Liver (tissue), 9 donors: Measurements from ENCODE around the gene ASTN1. TPM values are rescaled to one million over a fixed set of nuclear protein-coding genes. Genes with fewer than 3 reads are reported as not detected.

Experiments used
- DNase-seq: peaks from one replicate; pipeline ENCODE4 v3.0.0-alpha.2; 2017; ENCODE audit warnings: low spot score
- H3K27ac ChIP-seq, 2 donors: one replicate each; pipeline ENCODE4 v1.7.0; 2013; ENCODE audit warnings: inconsistent platforms in 2 of 2, low read length in 2 of 2, control low read depth in 1 of 2, low read depth in 1 of 2, mild to moderate bottlenecking in 1 of 2
- H3K27me3 ChIP-seq, 4 donors: one replicate each; pipeline versions ENCODE4 v1.6.1 to v1.7.0; 2013; ENCODE audit warnings: low read length in 3 of 4, inconsistent platforms in 1 of 4, mild to moderate bottlenecking in 1 of 4, moderate library complexity in 1 of 4; ENCODE audit not compliant: control insufficient read depth in 4 of 4, insufficient read depth in 4 of 4
- H3K36me3 ChIP-seq, 4 donors: one replicate each; pipeline versions ENCODE4 v1.6.1 to v1.7.0; 2013; ENCODE audit warnings: low read length in 3 of 4, mild to moderate bottlenecking in 3 of 4, low read depth in 1 of 4, moderate library complexity in 1 of 4; ENCODE audit not compliant: control insufficient read depth in 4 of 4, insufficient read depth in 3 of 4
- H3K4me1 ChIP-seq, 4 donors: one replicate each; pipeline versions ENCODE4 v1.6.1 to v1.7.0; 2013; ENCODE audit warnings: low read length in 3 of 4, mild to moderate bottlenecking in 3 of 4, moderate library complexity in 1 of 4; ENCODE audit not compliant: control insufficient read depth in 4 of 4, insufficient read depth in 4 of 4
- H3K4me3 ChIP-seq, 3 donors: one replicate each; pipeline versions ENCODE4 v1.6.1 to v1.7.0; 2013; ENCODE audit warnings: low read length in 3 of 3, control low read depth in 1 of 3, low read depth in 1 of 3, mild to moderate bottlenecking in 1 of 3
- H3K9ac ChIP-seq, 2 donors: one replicate each; pipeline ENCODE4 v1.7.0; 2013; ENCODE audit warnings: low read length in 2 of 2, mild to moderate bottlenecking in 2 of 2, moderate library complexity in 2 of 2, control low read depth in 1 of 2, low read depth in 1 of 2
- H3K9me3 ChIP-seq, 4 donors: one replicate each; pipeline versions ENCODE4 v1.6.1 to v1.7.0; 2013; ENCODE audit warnings: low read length in 3 of 4; ENCODE audit not compliant: control insufficient read depth in 4 of 4
- CTCF ChIP-seq: fragments of 150-350 bp; IDR thresholded peaks from 2 replicates; pipeline ENCODE4 v1.5.1; 2017; ENCODE audit warnings: improper control_type of control experiment, low read depth, low read length; ENCODE audit not compliant: missing input control
- EGR1 ChIP-seq, 2 donors: IDR thresholded peaks; 2 replicates each; pipeline ENCODE4 v1.6.1; 2016 to 2018; ENCODE audit warnings: antibody characterized with exemption in 2 of 2, low read depth in 2 of 2
- FOXA1 ChIP-seq: IDR thresholded peaks from 2 replicates; pipeline ENCODE4 v1.6.1; 2016; ENCODE audit warnings: antibody characterized with exemption
- FOXA2 ChIP-seq: IDR thresholded peaks from 2 replicates; pipeline ENCODE4 v1.6.1; 2016; ENCODE audit warnings: antibody characterized with exemption
- GABPA ChIP-seq, 2 donors: IDR thresholded peaks in 1 of 2; conservative IDR thresholded peaks in 1 of 2; 2 replicates each; pipeline ENCODE4 v1.6.1; 2016; ENCODE audit warnings: antibody characterized with exemption in 2 of 2, mild to moderate bottlenecking in 1 of 2, moderate library complexity in 1 of 2
- HNF4A ChIP-seq, 2 donors: conservative IDR thresholded peaks; 2 replicates each; pipeline ENCODE4 v1.6.1; 2016; ENCODE audit warnings: antibody characterized with exemption in 2 of 2, mild to moderate bottlenecking in 2 of 2
- HNF4G ChIP-seq: IDR thresholded peaks from 2 replicates; pipeline ENCODE4 v1.6.1; 2016; ENCODE audit warnings: antibody characterized with exemption
- JUND ChIP-seq, 2 donors: IDR thresholded peaks; 2 replicates each; pipeline ENCODE4 v1.6.1; 2016; ENCODE audit warnings: antibody characterized with exemption in 2 of 2
- NR2F2 ChIP-seq: IDR thresholded peaks from 2 replicates; pipeline ENCODE4 v1.6.1; 2016; ENCODE audit warnings: antibody characterized with exemption
- RAD21 ChIP-seq, 2 donors: IDR thresholded peaks; 2 replicates each; pipeline ENCODE4 v1.6.1; 2016; ENCODE audit warnings: antibody characterized with exemption in 2 of 2, mild to moderate bottlenecking in 2 of 2
- REST ChIP-seq: IDR thresholded peaks from 2 replicates; pipeline ENCODE4 v1.6.1; 2016; ENCODE audit warnings: antibody characterized with exemption, mild to moderate bottlenecking
- RXRA ChIP-seq, 2 donors: IDR thresholded peaks; 2 replicates each; pipeline ENCODE4 v1.6.1; 2017 to 2018; ENCODE audit warnings: antibody characterized with exemption in 2 of 2, mild to moderate bottlenecking in 1 of 2
- SP1 ChIP-seq: IDR thresholded peaks from 2 replicates; pipeline ENCODE4 v1.6.1; 2018; ENCODE audit warnings: antibody characterized with exemption, mild to moderate bottlenecking
- TAF1 ChIP-seq: conservative IDR thresholded peaks from 2 replicates; pipeline ENCODE4 v1.6.1; 2016; ENCODE audit warnings: antibody characterized with exemption, mild to moderate bottlenecking
- YY1 ChIP-seq: IDR thresholded peaks from 2 replicates; pipeline ENCODE4 v1.6.1; 2016; ENCODE audit warnings: antibody characterized with exemption, mild to moderate bottlenecking
- ZBTB33 ChIP-seq: IDR thresholded peaks from 2 replicates; pipeline ENCODE4 v1.6.1; 2016; ENCODE audit warnings: antibody characterized with exemption
- WGBS: extraction: QIAGEN DNeasy Blood & Tissue Kit; methylation state at CpG from one replicate; pipeline ENCODE4 v1.1.7; 2013; 5-methylcytosine and 5-hydroxymethylcytosine counted together
- polyA plus RNA-seq, 2 donors: library from polyadenylated mRNA; stranded (reverse) in 1 of 2; unstranded in 1 of 2; fragments of 200-250 nt in 1 of 2; fragments of >200 nt in 1 of 2; fragmentation: Nextera tagmentation in 1 of 2; extraction: Ambion mirVana in 1 of 2; gene quantifications; one replicate each; pipeline versions ENCODE4 v1.2.1 to v1.2.3, GENCODE V29; 2013 to 2015
- total RNA-seq, 2 donors: library from RNA; depleted of rRNA; stranded (reverse); fragments of >200 nt; gene quantifications; one replicate each; pipeline ENCODE4 v1.2.3, GENCODE V29; 2014
- TF ChIP-seq, protein P1 (sequence below): IDR thresholded peaks from 2 replicates; pipeline ENCODE4 v1.6.1; 2016; ENCODE audit warnings: antibody characterized with exemption
- donor health status: healthy.
- donor health status: healthy.
- donor health status: healthy.
- donor health status: healthy.
- donor health status: healthy.

The ASTN1 gene
- total and polyA plus RNA-seq, 4 donors: 0.10 to 0.28 (median 0.18) TPM

GRCh38 chr1:176815621-176816020, 348.9 kb downstream of the ASTN1 start:
- 84% methylated on average over 6 of the region's 6 CpGs for WGBS
- no peak overlapping the region for H3K27ac ChIP-seq
- no peaks in the 10 kb centered on the region for H3K27me3 ChIP-seq
- H3K4me3 ChIP-seq: no peak overlapping the region
- no peak for DNase-seq
- no peak overlapping the region for H3K9ac ChIP-seq
- H3K9me3 ChIP-seq: no peaks in the 10 kb centered on the region
- H3K36me3 ChIP-seq: no peaks in the 10 kb centered on the region
- no peaks in the 10 kb centered on the region for H3K4me1 ChIP-seq
- TF ChIP-seq CTCF (no peak), FOXA2 (no peak), FOXA1 (no peak), REST (no peak), JUND (IDR thresholded peaks at IDR 0.05) (no peak), RXRA (IDR thresholded peaks at IDR 0.05) (no peak), YY1 (no peak), HNF4G (no peak), EGR1 (IDR thresholded peaks at IDR 0.05; ENCODE audit: low read depth in 2 of 2) (no peak), GABPA (IDR thresholded peaks at IDR 0.05 in 1 of 2, conservative IDR thresholded peaks at IDR 0.05 in 1 of 2) (no peak), HNF4A (conservative IDR thresholded peaks at IDR 0.05) (no peak)

DNA sequence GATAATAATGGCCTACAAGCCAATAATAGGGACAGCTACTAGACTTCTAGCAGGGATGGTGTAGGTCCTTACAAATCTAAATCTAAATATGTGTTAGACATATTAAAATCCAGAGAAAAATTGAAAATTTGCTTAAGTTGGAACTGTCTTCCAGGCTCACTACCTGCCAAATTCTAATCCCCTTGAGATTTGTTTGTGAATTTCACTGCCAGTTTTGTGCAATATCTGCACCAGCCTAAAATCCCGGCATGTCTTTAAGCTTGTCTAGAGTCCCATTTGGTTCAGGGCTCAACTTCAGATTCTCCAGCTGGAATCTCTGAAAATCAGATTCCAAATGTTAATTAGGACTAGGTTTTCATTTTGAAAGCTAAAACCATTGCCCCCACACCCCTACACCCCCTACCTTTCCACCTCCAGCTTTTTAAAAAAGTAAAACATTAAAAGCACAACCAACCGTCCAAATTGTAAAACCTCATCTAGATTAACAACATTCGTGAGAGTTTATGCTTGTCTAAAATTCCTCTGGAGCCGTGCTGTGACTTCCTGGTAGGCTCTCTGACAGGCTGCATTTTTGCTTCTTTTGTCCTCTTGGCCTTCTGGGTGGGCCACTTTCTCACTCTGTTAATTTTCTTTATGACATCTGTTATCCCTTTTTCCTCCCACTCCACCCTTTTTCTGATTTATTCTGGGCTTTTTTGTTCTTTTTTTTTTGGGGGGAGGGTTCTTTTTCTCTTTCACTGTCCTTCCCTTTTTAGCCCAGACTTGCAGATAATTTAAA, 352.8 kb downstream of the ASTN1 start:
- DNase-seq: no peak
- WGBS: 70% methylated on average over 4 of the region's 4 CpGs
- no peak overlapping the region for H3K27ac ChIP-seq
- TF ChIP-seq HNF4G: no peak
- TF ChIP-seq TAF1: no peak
- no peak for TF ChIP-seq CTCF
- TF ChIP-seq, protein P1, sequence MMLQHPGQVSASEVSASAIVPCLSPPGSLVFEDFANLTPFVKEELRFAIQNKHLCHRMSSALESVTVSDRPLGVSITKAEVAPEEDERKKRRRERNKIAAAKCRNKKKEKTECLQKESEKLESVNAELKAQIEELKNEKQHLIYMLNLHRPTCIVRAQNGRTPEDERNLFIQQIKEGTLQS: no peak
- no peak for TF ChIP-seq FOXA1
- TF ChIP-seq NR2F2: no peak
- TF ChIP-seq RAD21 (IDR thresholded peaks at IDR 0.05): no peak
- TF ChIP-seq HNF4A (conservative IDR thresholded peaks at IDR 0.05): no peak
- no peak for TF ChIP-seq SP1
- TF ChIP-seq ZBTB33: no peak
- TF ChIP-seq GABPA (IDR thresholded peaks at IDR 0.05 in 1 of 2, conservative IDR thresholded peaks at IDR 0.05 in 1 of 2): no peak
- TF ChIP-seq REST: no peak
- TF ChIP-seq EGR1 (IDR thresholded peaks at IDR 0.05; ENCODE audit: low read depth in 2 of 2): no peak
- no peak for TF ChIP-seq RXRA (IDR thresholded peaks at IDR 0.05)
- TF ChIP-seq FOXA2: no peak
- TF ChIP-seq JUND (IDR thresholded peaks at IDR 0.05): no peak

More for the DNA sequence above, 352.8 kb downstream of the ASTN1 start:
- no peak overlapping the region for H3K4me3 ChIP-seq
- H3K4me1 ChIP-seq: no peaks in the 10 kb centered on the region
- H3K36me3 ChIP-seq: no peaks in the 10 kb centered on the region
- H3K27me3 ChIP-seq: peaks cover 0 to 2% (median 0%) of the 10 kb centered on the region in 4 donors
- no peaks in the 10 kb centered on the region for H3K9me3 ChIP-seq
- H3K9ac ChIP-seq: no peak overlapping the region
